Muscle of leg (tissue), 16 donors: ENCODE data around the gene GPR160. TPM values are rescaled to one million over a fixed set of nuclear protein-coding genes. Genes with fewer than 3 reads are reported as not detected.
A peak's percentile ranks its signal among the peaks of the same experiment; 100 is the strongest.

ENCODE experiments used
- DNase-seq: peaks from one replicate; pipeline ENCODE4 v3.0.0; 2013
- H3K27ac ChIP-seq: one replicate; pipeline ENCODE4 v1.5.1; 2013; ENCODE audit warnings: mild to moderate bottlenecking, low read length, control low read depth
- H3K27me3 ChIP-seq: one replicate; pipeline ENCODE4 v1.6.1; 2013; ENCODE audit warnings: low read length; ENCODE audit not compliant: control insufficient read depth, insufficient read depth
- H3K36me3 ChIP-seq: one replicate; pipeline ENCODE4 v1.6.1; 2013; ENCODE audit warnings: low read length; ENCODE audit not compliant: control insufficient read depth, insufficient read depth
- H3K4me1 ChIP-seq: one replicate; pipeline ENCODE4 v1.6.1; 2013; ENCODE audit warnings: low read length; ENCODE audit not compliant: control insufficient read depth, insufficient read depth
- H3K4me3 ChIP-seq: one replicate; pipeline ENCODE4 v1.5.1; 2013; ENCODE audit warnings: low read length, control low read depth
- H3K9me3 ChIP-seq: replicated peaks from 2 replicates; pipeline ENCODE4 v1.6.1; 2013; ENCODE audit warnings: low read depth, low read length; ENCODE audit not compliant: control insufficient read depth
- WGBS: methylation state at CpG from one replicate; pipeline ENCODE4 v1.1.5; 2013; ENCODE audit warnings: missing lambda C conversion rate; ENCODE audit not compliant: insufficient coverage; 5-methylcytosine and 5-hydroxymethylcytosine counted together
- long read RNA-seq, 11 donors: transcript quantifications; one replicate each; lab custom pipeline, GENCODE V29; 2026
- polyA plus RNA-seq, 8 donors: library from polyadenylated mRNA; unstranded; fragments of 120-200 nt; gene quantifications; one replicate each; pipeline versions ENCODE4 v1.2.1 to v1.2.3, GENCODE V29; 2013; ENCODE audit warnings: inconsistent platforms in 1 of 8, low replicate concordance in 1 of 8; ENCODE audit not compliant: insufficient read length in 8 of 8, insufficient read depth in 1 of 8
- total RNA-seq: library from RNA; stranded (reverse); fragments of 120-200 nt; gene quantifications from one replicate; pipeline ENCODE4 v1.2.4, GENCODE V29; 2013

The GPR160 gene
- total RNA-seq (1.2 TPM), polyA plus RNA-seq (10 to 100 TPM in 1 of 8 donors, 1 to 10 TPM in 7; 1.7 to 14.0 (median 2.9) TPM)
- long read RNA-seq, donor 1 = 0 reads
- long read RNA-seq, donor 2 = 0 reads
- long read RNA-seq, donor 3, partial matches to known transcripts = 0 of 1 reads
- long read RNA-seq, donor 3, other reads (novel, unspliced or antisense) = 0 of 1 reads
- long read RNA-seq, donor 4 = 0 reads
- long read RNA-seq, donor 5 = 0 reads
- long read RNA-seq, donor 6, partial matches to known transcripts = 0 of 1 reads
- long read RNA-seq, donor 6, other reads (novel, unspliced or antisense) = 0 of 1 reads
- long read RNA-seq, donor 7, partial matches to known transcripts = 0 of 1 reads
- long read RNA-seq, donor 7, other reads (novel, unspliced or antisense) = 0 of 1 reads
- long read RNA-seq, donor 8, partial matches to known transcripts = 0 of 1 reads
- long read RNA-seq, donor 8, other reads (novel, unspliced or antisense) = 0 of 1 reads
- long read RNA-seq, donor 9 = 0 reads
- long read RNA-seq, donor 10 = 0 reads
- long read RNA-seq, donor 11, partial matches to known transcripts = 0 of 1 reads
- long read RNA-seq, donor 11, other reads (novel, unspliced or antisense) = 0 of 1 reads

GRCh38 chr3:170037463-170038433 lies at the start of gene GPR160:
Gene GPR160, plus strand, starts transcription at chr3:170037995. Its CDS starts 45,978 bp downstream, at chr3:170083973.
- WGBS = 3% methylated on average over 70 of the region's 78 CpGs
- Histone ChIP-seq H3K27me3 (peaks cover 28% of the 10 kb centered on the region), H3K4me3 (peak within 1 kb of the TSS; percentile 37), H3K27ac (no peak within 1 kb of the TSS), H3K9me3 (no peaks in the 10 kb centered on the region), H3K4me1 (peaks cover 7% of the 10 kb centered on the region), H3K36me3 (no peaks in the 10 kb centered on the region)
- DNase-seq = peak; percentile 57

- no CpG with 5 or more reads among the region's 4 CpGs for WGBS
- DNase-seq = no peak
- H3K27me3 ChIP-seq = no peaks in the 10 kb centered on the region
- H3K27ac ChIP-seq = no peak overlapping the region
- no peak overlapping the region for H3K4me3 ChIP-seq
- H3K4me1 ChIP-seq = no peaks in the 10 kb centered on the region
- H3K36me3 ChIP-seq = peaks cover 30% of the 10 kb centered on the region
- no peaks in the 10 kb centered on the region for H3K9me3 ChIP-seq
Measured at GRCh38 chr3:169990431-169990830, 47.4 kb upstream of the GPR160 start.

- Histone ChIP-seq H3K9me3 (no peaks in the 10 kb centered on the region), H3K27ac (no peak overlapping the region), H3K36me3 (peaks cover 30% of the 10 kb centered on the region), H3K27me3 (no peaks in the 10 kb centered on the region), H3K4me1 (no peaks in the 10 kb centered on the region), H3K4me3 (no peak overlapping the region)
- no peak for DNase-seq
- WGBS = 60% methylated on average over 1 of the region's 3 CpGs
Measured at GRCh38 chr3:169992156-169992555, 45.6 kb upstream of the GPR160 start.

- H3K27ac ChIP-seq = no peak overlapping the region
- peaks cover 29% of the 10 kb centered on the region for H3K36me3 ChIP-seq
- H3K4me3 ChIP-seq = no peak overlapping the region
- no peaks in the 10 kb centered on the region for H3K27me3 ChIP-seq
- H3K4me1 ChIP-seq = no peaks in the 10 kb centered on the region
- no peaks in the 10 kb centered on the region for H3K9me3 ChIP-seq
- DNase-seq = no peak
- WGBS = 85% methylated on average over 5 of the region's 5 CpGs
Measured at GRCh38 chr3:169992781-169993180, 45.0 kb upstream of the GPR160 start.

GRCh38 chr3:169993761-169994160 lies 44.0 kb upstream of the GPR160 start:
- peaks cover 26% of the 10 kb centered on the region for H3K36me3 ChIP-seq
- no peaks in the 10 kb centered on the region for H3K4me1 ChIP-seq
- DNase-seq = peak; percentile 14
- no peaks in the 10 kb centered on the region for H3K27me3 ChIP-seq
- H3K4me3 ChIP-seq = no peak overlapping the region
- no peaks in the 10 kb centered on the region for H3K9me3 ChIP-seq
- H3K27ac ChIP-seq = no peak overlapping the region
- WGBS = no CpG with 5 or more reads among the region's 3 CpGs

GRCh38 chr3:169996063-169996462 lies 41.7 kb upstream of the GPR160 start:
- Histone ChIP-seq H3K9me3 (no peaks in the 10 kb centered on the region), H3K36me3 (peaks cover 21% of the 10 kb centered on the region), H3K27ac (no peak overlapping the region), H3K4me3 (no peak overlapping the region), H3K4me1 (no peaks in the 10 kb centered on the region), H3K27me3 (no peaks in the 10 kb centered on the region)
- DNase-seq = no peak
- WGBS = no CpG with 5 or more reads among the region's 2 CpGs

- H3K27me3 ChIP-seq = no peaks in the 10 kb centered on the region
- no peak overlapping the region for H3K4me3 ChIP-seq
- no peak for DNase-seq
- no peaks in the 10 kb centered on the region for H3K4me1 ChIP-seq
- peaks cover 7% of the 10 kb centered on the region for H3K36me3 ChIP-seq
- no peak overlapping the region for H3K27ac ChIP-seq
- 75% methylated on average over 1 of the region's 2 CpGs for WGBS
- H3K9me3 ChIP-seq = no peaks in the 10 kb centered on the region
Measured at GRCh38 chr3:169998668-169999131, 39.1 kb upstream of the GPR160 start.

GRCh38 chr3:169999433-169999832 lies 38.4 kb upstream of the GPR160 start:
- no CpG with 5 or more reads among the region's 1 CpG for WGBS

GRCh38 chr3:170000051-170000450 lies 37.7 kb upstream of the GPR160 start:
- Histone ChIP-seq H3K27ac (no peak overlapping the region), H3K9me3 (no peaks in the 10 kb centered on the region), H3K4me1 (no peaks in the 10 kb centered on the region), H3K27me3 (no peaks in the 10 kb centered on the region), H3K4me3 (no peak overlapping the region), H3K36me3 (peaks cover 7% of the 10 kb centered on the region)
- no peak for DNase-seq
- 100% methylated on average over 2 of the region's 2 CpGs for WGBS

More at GRCh38 chr3:169999433-169999832, 38.4 kb upstream of the GPR160 start:
- no peak for DNase-seq
- Histone ChIP-seq H3K27me3 (no peaks in the 10 kb centered on the region), H3K36me3 (peaks cover 7% of the 10 kb centered on the region), H3K4me3 (no peak overlapping the region), H3K27ac (no peak overlapping the region), H3K9me3 (no peaks in the 10 kb centered on the region), H3K4me1 (no peaks in the 10 kb centered on the region)
